DOHH2 (cell line): Measurements from ENCODE around the gene E2F2.

Experiments used
- CTCF ChIP-seq: fragments of 200-600 bp; sonication (generic); IDR thresholded peaks from one replicate; pipeline ENCODE4 v1.5.1; 2014; ENCODE audit warnings: antibody characterized with exemption, mild to moderate bottlenecking, low read depth, low read length; ENCODE audit not compliant: poor library complexity, severe bottlenecking
- EZH2phosphoT487 ChIP-seq: fragments of 200-600 bp; sonication (generic); IDR thresholded peaks from 2 replicates; pipeline ENCODE4 v1.6.1; 2017; ENCODE audit warnings: borderline replicate concordance, mild to moderate bottlenecking, antibody characterized with exemption, low read length, moderate library complexity, mixed read lengths

- TF ChIP-seq CTCF (peak; percentile 96), EZH2phosphoT487 (no peak)
Measured at GRCh38 chr1:23544444-23545389, 13.7 kb upstream of the E2F2 start.
